ENCODE results near the gene BCL2L13.
"Not testable (repeated sequence)": the region's sequence is repeated elsewhere in the genome, so short reads cannot be mapped to it uniquely, and the experiment has no call there.

The BCL2L13 gene

GRCh38 chr22:17748555-17749353 is 110.2 kb downstream of the BCL2L13 start:
- H3K4me1 ChIP-seq (ENCODE audit: control insufficient read depth in 2 of 2, insufficient read depth in 2 of 2, low read length in 2 of 2) = no peaks in the 10 kb centered on the region
- no peaks in the 10 kb centered on the region for H3K27me3 ChIP-seq (ENCODE audit: control insufficient read depth in 2 of 2, insufficient read depth in 2 of 2, low read length in 2 of 2)
- no peaks in the 10 kb centered on the region for H3K36me3 ChIP-seq (ENCODE audit: control insufficient read depth in 2 of 2, insufficient read depth in 2 of 2, low read length in 2 of 2)
- H3K9me3 ChIP-seq (ENCODE audit: control insufficient read depth in 2 of 2, low read length in 2 of 2) = no peaks in the 10 kb centered on the region
- H3K4me3 ChIP-seq (ENCODE audit: low read length in 2 of 2) = no peak overlapping the region
- no peak overlapping the region for H3K27ac ChIP-seq (ENCODE audit: low read depth in 2 of 2, low read length in 2 of 2)
- H3K9ac ChIP-seq (ENCODE audit: low read depth in 1 of 2, low read length in 2 of 2) = no peak overlapping the region

- no peak overlapping the region for H3K9ac ChIP-seq (ENCODE audit: low read depth in 1 of 2, low read length in 2 of 2)
- no peaks in the 10 kb centered on the region for H3K36me3 ChIP-seq (ENCODE audit: control insufficient read depth in 2 of 2, insufficient read depth in 2 of 2, low read length in 2 of 2)
- no peaks in the 10 kb centered on the region for H3K27me3 ChIP-seq (ENCODE audit: control insufficient read depth in 2 of 2, insufficient read depth in 2 of 2, low read length in 2 of 2)
- H3K4me3 ChIP-seq (ENCODE audit: low read length in 2 of 2) = no peak overlapping the region
- no peaks in the 10 kb centered on the region for H3K4me1 ChIP-seq (ENCODE audit: control insufficient read depth in 2 of 2, insufficient read depth in 2 of 2, low read length in 2 of 2)
- no peak overlapping the region for H3K27ac ChIP-seq (ENCODE audit: low read depth in 2 of 2, low read length in 2 of 2)
- no peaks in the 10 kb centered on the region for H3K9me3 ChIP-seq (ENCODE audit: control insufficient read depth in 2 of 2, low read length in 2 of 2)
These were observed 111.2 kb downstream of the BCL2L13 start for GRCh38 chr22:17749605-17750395.

GRCh38 chr22:17751596-17751995 is 113.0 kb downstream of the BCL2L13 start:
- H3K27ac ChIP-seq (ENCODE audit: low read depth in 2 of 2, low read length in 2 of 2) = no peak overlapping the region
- H3K9ac ChIP-seq (ENCODE audit: low read depth in 1 of 2, low read length in 2 of 2) = no peak overlapping the region
- no peaks in the 10 kb centered on the region for H3K36me3 ChIP-seq (ENCODE audit: control insufficient read depth in 2 of 2, insufficient read depth in 2 of 2, low read length in 2 of 2)
- H3K4me3 ChIP-seq (ENCODE audit: low read length in 2 of 2) = no peak overlapping the region
- no peaks in the 10 kb centered on the region for H3K4me1 ChIP-seq (ENCODE audit: control insufficient read depth in 2 of 2, insufficient read depth in 2 of 2, low read length in 2 of 2)
- no peaks in the 10 kb centered on the region for H3K27me3 ChIP-seq (ENCODE audit: control insufficient read depth in 2 of 2, insufficient read depth in 2 of 2, low read length in 2 of 2)
- H3K9me3 ChIP-seq (ENCODE audit: control insufficient read depth in 2 of 2, low read length in 2 of 2) = no peaks in the 10 kb centered on the region

- no peaks in the 10 kb centered on the region for H3K9me3 ChIP-seq (ENCODE audit: control insufficient read depth in 2 of 2, low read length in 2 of 2)
- no peak overlapping the region for H3K27ac ChIP-seq (ENCODE audit: low read depth in 2 of 2, low read length in 2 of 2)
- no peak overlapping the region for H3K4me3 ChIP-seq (ENCODE audit: low read length in 2 of 2)
- H3K27me3 ChIP-seq (ENCODE audit: control insufficient read depth in 2 of 2, insufficient read depth in 2 of 2, low read length in 2 of 2) = no peaks in the 10 kb centered on the region
- no peaks in the 10 kb centered on the region for H3K4me1 ChIP-seq (ENCODE audit: control insufficient read depth in 2 of 2, insufficient read depth in 2 of 2, low read length in 2 of 2)
- H3K36me3 ChIP-seq (ENCODE audit: control insufficient read depth in 2 of 2, insufficient read depth in 2 of 2, low read length in 2 of 2) = no peaks in the 10 kb centered on the region
- H3K9ac ChIP-seq (ENCODE audit: low read depth in 1 of 2, low read length in 2 of 2) = no peak overlapping the region
These were observed 114.9 kb downstream of the BCL2L13 start for GRCh38 chr22:17753401-17753989.

GRCh38 chr22:17754233-17754925 is 115.8 kb downstream of the BCL2L13 start:
- no peaks in the 10 kb centered on the region for H3K9me3 ChIP-seq (ENCODE audit: control insufficient read depth in 2 of 2, low read length in 2 of 2)

GRCh38 chr22:17761138-17761488 is 122.6 kb downstream of the BCL2L13 start:
- Histone ChIP-seq H3K9me3 (ENCODE audit: control insufficient read depth in 2 of 2, low read length in 2 of 2) (no peaks in the 10 kb centered on the region), H3K9ac (ENCODE audit: low read depth in 1 of 2, low read length in 2 of 2) (no peak overlapping the region), H3K4me3 (ENCODE audit: low read length in 2 of 2) (no peak overlapping the region), H3K27ac (ENCODE audit: low read depth in 2 of 2, low read length in 2 of 2) (no peak overlapping the region), H3K27me3 (ENCODE audit: control insufficient read depth in 2 of 2, insufficient read depth in 2 of 2, low read length in 2 of 2) (no peaks in the 10 kb centered on the region), H3K4me1 (ENCODE audit: control insufficient read depth in 2 of 2, insufficient read depth in 2 of 2, low read length in 2 of 2) (no peaks in the 10 kb centered on the region), H3K36me3 (ENCODE audit: control insufficient read depth in 2 of 2, insufficient read depth in 2 of 2, low read length in 2 of 2) (no peaks in the 10 kb centered on the region)

More at GRCh38 chr22:17754233-17754925, 115.8 kb downstream of the BCL2L13 start:
- no peaks in the 10 kb centered on the region for H3K4me1 ChIP-seq (ENCODE audit: control insufficient read depth in 2 of 2, insufficient read depth in 2 of 2, low read length in 2 of 2)
- H3K9ac ChIP-seq (ENCODE audit: low read depth in 1 of 2, low read length in 2 of 2) = no peak overlapping the region
- no peaks in the 10 kb centered on the region for H3K36me3 ChIP-seq (ENCODE audit: control insufficient read depth in 2 of 2, insufficient read depth in 2 of 2, low read length in 2 of 2)
- H3K27me3 ChIP-seq (ENCODE audit: control insufficient read depth in 2 of 2, insufficient read depth in 2 of 2, low read length in 2 of 2) = no peaks in the 10 kb centered on the region
- no peak overlapping the region for H3K27ac ChIP-seq (ENCODE audit: low read depth in 2 of 2, low read length in 2 of 2)
- no peak overlapping the region for H3K4me3 ChIP-seq (ENCODE audit: low read length in 2 of 2)

- H3K4me3 ChIP-seq (ENCODE audit: low read length in 2 of 2); H3K36me3 ChIP-seq (ENCODE audit: control insufficient read depth in 2 of 2, insufficient read depth in 2 of 2, low read length in 2 of 2); H3K27me3 ChIP-seq (ENCODE audit: control insufficient read depth in 2 of 2, insufficient read depth in 2 of 2, low read length in 2 of 2); H3K27ac ChIP-seq (ENCODE audit: low read depth in 2 of 2, low read length in 2 of 2); H3K4me1 ChIP-seq (ENCODE audit: control insufficient read depth in 2 of 2, insufficient read depth in 2 of 2, low read length in 2 of 2); H3K9me3 ChIP-seq (ENCODE audit: control insufficient read depth in 2 of 2, low read length in 2 of 2); H3K9ac ChIP-seq (ENCODE audit: low read depth in 1 of 2, low read length in 2 of 2): not testable (repeated sequence)
These were observed 124.9 kb downstream of the BCL2L13 start for GRCh38 chr22:17763442-17763841.

GRCh38 chr22:17764036-17764435 is 125.5 kb downstream of the BCL2L13 start:
- H3K36me3 ChIP-seq (ENCODE audit: control insufficient read depth in 2 of 2, insufficient read depth in 2 of 2, low read length in 2 of 2) = no peaks in the 10 kb centered on the region
- no peak overlapping the region for H3K27ac ChIP-seq (ENCODE audit: low read depth in 2 of 2, low read length in 2 of 2)
- H3K4me1 ChIP-seq (ENCODE audit: control insufficient read depth in 2 of 2, insufficient read depth in 2 of 2, low read length in 2 of 2) = peaks cover 0 to 6% of the 10 kb centered on the region in 2 donors
- H3K9ac ChIP-seq (ENCODE audit: low read depth in 1 of 2, low read length in 2 of 2) = no peak overlapping the region
- H3K9me3 ChIP-seq (ENCODE audit: control insufficient read depth in 2 of 2, low read length in 2 of 2) = no peaks in the 10 kb centered on the region
- no peaks in the 10 kb centered on the region for H3K27me3 ChIP-seq (ENCODE audit: control insufficient read depth in 2 of 2, insufficient read depth in 2 of 2, low read length in 2 of 2)
- H3K4me3 ChIP-seq (ENCODE audit: low read length in 2 of 2) = no peak overlapping the region

- not testable (repeated sequence) for H3K9ac ChIP-seq (ENCODE audit: low read depth in 1 of 2, low read length in 2 of 2); H3K27ac ChIP-seq (ENCODE audit: low read depth in 2 of 2, low read length in 2 of 2); H3K9me3 ChIP-seq (ENCODE audit: control insufficient read depth in 2 of 2, low read length in 2 of 2); H3K36me3 ChIP-seq (ENCODE audit: control insufficient read depth in 2 of 2, insufficient read depth in 2 of 2, low read length in 2 of 2); H3K27me3 ChIP-seq (ENCODE audit: control insufficient read depth in 2 of 2, insufficient read depth in 2 of 2, low read length in 2 of 2); H3K4me3 ChIP-seq (ENCODE audit: low read length in 2 of 2)
- peaks cover 7 to 14% of the 10 kb centered on the region in 2 donors for H3K4me1 ChIP-seq (ENCODE audit: control insufficient read depth in 2 of 2, insufficient read depth in 2 of 2, low read length in 2 of 2)
These were observed 126.3 kb downstream of the BCL2L13 start for GRCh38 chr22:17764852-17765251.
